ENCODE measurements around the gene PARVG.

- TF ChIP-seq HDAC2 (CRISPR knock-in tag; IDR thresholded peaks at IDR 0.05) (no peak), ZNF512 (CRISPR knock-in tag; IDR thresholded peaks at IDR 0.05) (no peak)
Observed at GRCh38 chr22:44182588-44183286, 2.0 kb downstream of the PARVG start.
